Measurements from ENCODE around the gene F2. TPM values are rescaled to one million over a fixed set of nuclear protein-coding genes. Genes with fewer than 3 reads are reported as not detected.

The F2 gene
- total and polyA plus RNA-seq, 4 donors, result 631 to 1,505 (median 1,232) TPM

DNA sequence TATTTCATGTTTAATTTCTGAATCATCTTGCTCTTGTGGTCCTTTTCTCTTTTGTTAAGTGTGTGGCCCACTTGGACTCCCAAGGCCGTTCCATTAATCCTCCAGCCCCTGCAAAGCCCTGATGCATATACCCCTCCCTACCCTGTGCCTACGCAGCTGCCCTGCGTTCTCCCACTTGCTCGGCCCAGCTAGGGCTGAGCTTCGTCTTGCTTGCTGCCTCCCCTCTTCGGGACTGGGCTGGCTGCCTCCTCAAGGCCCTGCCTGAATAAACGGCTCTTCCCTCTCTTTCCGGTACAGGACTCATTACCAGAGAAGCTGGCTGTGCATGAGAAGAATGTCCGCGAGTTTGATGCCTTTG, 47.1 kb upstream of the F2 start:
- TF ChIP-seq, protein P1, sequence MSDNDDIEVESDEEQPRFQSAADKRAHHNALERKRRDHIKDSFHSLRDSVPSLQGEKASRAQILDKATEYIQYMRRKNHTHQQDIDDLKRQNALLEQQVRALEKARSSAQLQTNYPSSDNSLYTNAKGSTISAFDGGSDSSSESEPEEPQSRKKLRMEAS (IDR thresholded peaks at IDR 0.05), result no peak
- TF ChIP-seq RAD21 (IDR thresholded peaks at IDR 0.05), result no peak
- no peak for TF ChIP-seq HNF4A (conservative IDR thresholded peaks at IDR 0.05)
- TF ChIP-seq TAF1 (conservative IDR thresholded peaks at IDR 0.05), result no peak
- TF ChIP-seq FOXA1 (IDR thresholded peaks at IDR 0.05), result no peak
- TF ChIP-seq, protein P2, sequence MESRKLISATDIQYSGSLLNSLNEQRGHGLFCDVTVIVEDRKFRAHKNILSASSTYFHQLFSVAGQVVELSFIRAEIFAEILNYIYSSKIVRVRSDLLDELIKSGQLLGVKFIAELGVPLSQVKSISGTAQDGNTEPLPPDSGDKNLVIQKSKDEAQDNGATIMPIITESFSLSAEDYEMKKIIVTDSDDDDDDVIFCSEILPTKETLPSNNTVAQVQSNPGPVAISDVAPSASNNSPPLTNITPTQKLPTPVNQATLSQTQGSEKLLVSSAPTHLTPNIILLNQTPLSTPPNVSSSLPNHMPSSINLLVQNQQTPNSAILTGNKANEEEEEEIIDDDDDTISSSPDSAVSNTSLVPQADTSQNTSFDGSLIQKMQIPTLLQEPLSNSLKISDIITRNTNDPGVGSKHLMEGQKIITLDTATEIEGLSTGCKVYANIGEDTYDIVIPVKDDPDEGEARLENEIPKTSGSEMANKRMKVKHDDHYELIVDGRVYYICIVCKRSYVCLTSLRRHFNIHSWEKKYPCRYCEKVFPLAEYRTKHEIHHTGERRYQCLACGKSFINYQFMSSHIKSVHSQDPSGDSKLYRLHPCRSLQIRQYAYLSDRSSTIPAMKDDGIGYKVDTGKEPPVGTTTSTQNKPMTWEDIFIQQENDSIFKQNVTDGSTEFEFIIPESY (IDR thresholded peaks at IDR 0.05), result no peak
- TF ChIP-seq SP1 (IDR thresholded peaks at IDR 0.05), result no peak
- TF ChIP-seq RXRA (IDR thresholded peaks at IDR 0.05), result no peak
- TF ChIP-seq, protein P3, sequence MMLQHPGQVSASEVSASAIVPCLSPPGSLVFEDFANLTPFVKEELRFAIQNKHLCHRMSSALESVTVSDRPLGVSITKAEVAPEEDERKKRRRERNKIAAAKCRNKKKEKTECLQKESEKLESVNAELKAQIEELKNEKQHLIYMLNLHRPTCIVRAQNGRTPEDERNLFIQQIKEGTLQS (IDR thresholded peaks at IDR 0.05), result no peak
- TF ChIP-seq, protein P4, sequence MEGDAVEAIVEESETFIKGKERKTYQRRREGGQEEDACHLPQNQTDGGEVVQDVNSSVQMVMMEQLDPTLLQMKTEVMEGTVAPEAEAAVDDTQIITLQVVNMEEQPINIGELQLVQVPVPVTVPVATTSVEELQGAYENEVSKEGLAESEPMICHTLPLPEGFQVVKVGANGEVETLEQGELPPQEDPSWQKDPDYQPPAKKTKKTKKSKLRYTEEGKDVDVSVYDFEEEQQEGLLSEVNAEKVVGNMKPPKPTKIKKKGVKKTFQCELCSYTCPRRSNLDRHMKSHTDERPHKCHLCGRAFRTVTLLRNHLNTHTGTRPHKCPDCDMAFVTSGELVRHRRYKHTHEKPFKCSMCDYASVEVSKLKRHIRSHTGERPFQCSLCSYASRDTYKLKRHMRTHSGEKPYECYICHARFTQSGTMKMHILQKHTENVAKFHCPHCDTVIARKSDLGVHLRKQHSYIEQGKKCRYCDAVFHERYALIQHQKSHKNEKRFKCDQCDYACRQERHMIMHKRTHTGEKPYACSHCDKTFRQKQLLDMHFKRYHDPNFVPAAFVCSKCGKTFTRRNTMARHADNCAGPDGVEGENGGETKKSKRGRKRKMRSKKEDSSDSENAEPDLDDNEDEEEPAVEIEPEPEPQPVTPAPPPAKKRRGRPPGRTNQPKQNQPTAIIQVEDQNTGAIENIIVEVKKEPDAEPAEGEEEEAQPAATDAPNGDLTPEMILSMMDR (IDR thresholded peaks at IDR 0.05; ENCODE audit: low read depth, low read length, missing input control), result no peak
- no peak for TF ChIP-seq NR2F2 (IDR thresholded peaks at IDR 0.05)
- TF ChIP-seq GABPA (IDR thresholded peaks at IDR 0.05 in 1 of 2, conservative IDR thresholded peaks at IDR 0.05 in 1 of 2), result no peak
- TF ChIP-seq YY1 (IDR thresholded peaks at IDR 0.05), result no peak
- TF ChIP-seq JUND (IDR thresholded peaks at IDR 0.05), result no peak
- TF ChIP-seq, protein P5, sequence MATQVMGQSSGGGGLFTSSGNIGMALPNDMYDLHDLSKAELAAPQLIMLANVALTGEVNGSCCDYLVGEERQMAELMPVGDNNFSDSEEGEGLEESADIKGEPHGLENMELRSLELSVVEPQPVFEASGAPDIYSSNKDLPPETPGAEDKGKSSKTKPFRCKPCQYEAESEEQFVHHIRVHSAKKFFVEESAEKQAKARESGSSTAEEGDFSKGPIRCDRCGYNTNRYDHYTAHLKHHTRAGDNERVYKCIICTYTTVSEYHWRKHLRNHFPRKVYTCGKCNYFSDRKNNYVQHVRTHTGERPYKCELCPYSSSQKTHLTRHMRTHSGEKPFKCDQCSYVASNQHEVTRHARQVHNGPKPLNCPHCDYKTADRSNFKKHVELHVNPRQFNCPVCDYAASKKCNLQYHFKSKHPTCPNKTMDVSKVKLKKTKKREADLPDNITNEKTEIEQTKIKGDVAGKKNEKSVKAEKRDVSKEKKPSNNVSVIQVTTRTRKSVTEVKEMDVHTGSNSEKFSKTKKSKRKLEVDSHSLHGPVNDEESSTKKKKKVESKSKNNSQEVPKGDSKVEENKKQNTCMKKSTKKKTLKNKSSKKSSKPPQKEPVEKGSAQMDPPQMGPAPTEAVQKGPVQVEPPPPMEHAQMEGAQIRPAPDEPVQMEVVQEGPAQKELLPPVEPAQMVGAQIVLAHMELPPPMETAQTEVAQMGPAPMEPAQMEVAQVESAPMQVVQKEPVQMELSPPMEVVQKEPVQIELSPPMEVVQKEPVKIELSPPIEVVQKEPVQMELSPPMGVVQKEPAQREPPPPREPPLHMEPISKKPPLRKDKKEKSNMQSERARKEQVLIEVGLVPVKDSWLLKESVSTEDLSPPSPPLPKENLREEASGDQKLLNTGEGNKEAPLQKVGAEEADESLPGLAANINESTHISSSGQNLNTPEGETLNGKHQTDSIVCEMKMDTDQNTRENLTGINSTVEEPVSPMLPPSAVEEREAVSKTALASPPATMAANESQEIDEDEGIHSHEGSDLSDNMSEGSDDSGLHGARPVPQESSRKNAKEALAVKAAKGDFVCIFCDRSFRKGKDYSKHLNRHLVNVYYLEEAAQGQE (IDR thresholded peaks at IDR 0.05), result no peak
- no peak for TF ChIP-seq EGR1 (IDR thresholded peaks at IDR 0.05; ENCODE audit: low read depth in 2 of 2)
- no peak for TF ChIP-seq HNF4G (IDR thresholded peaks at IDR 0.05)
- peaks cover 20 to 37% (median 21%) of the 10 kb centered on the region in 4 donors for H3K4me1 ChIP-seq (ENCODE audit: control insufficient read depth in 4 of 4, insufficient read depth in 4 of 4, low read length in 3 of 4)
- peaks cover 17 to 56% (median 45%) of the 10 kb centered on the region in 4 donors for H3K36me3 ChIP-seq (ENCODE audit: control insufficient read depth in 4 of 4, insufficient read depth in 3 of 4, low read depth in 1 of 4, low read length in 3 of 4)
- no peak for DNase-seq (ENCODE audit: low spot score)
- H3K4me3 ChIP-seq (ENCODE audit: low read depth in 1 of 3, low read length in 3 of 3), result no peak overlapping the region
- no peaks in the 10 kb centered on the region for H3K9me3 ChIP-seq (ENCODE audit: control insufficient read depth in 4 of 4, low read length in 3 of 4)
- no peaks in the 10 kb centered on the region for H3K27me3 ChIP-seq (ENCODE audit: control insufficient read depth in 4 of 4, insufficient read depth in 4 of 4, low read length in 3 of 4)
- H3K27ac ChIP-seq (ENCODE audit: low read depth in 1 of 2, low read length in 2 of 2), result no peak overlapping the region
- 96% methylated on average over 10 of the region's 10 CpGs for WGBS
- no peak overlapping the region for H3K9ac ChIP-seq (ENCODE audit: low read depth in 1 of 2, low read length in 2 of 2)

All from liver (tissue), 9 donors.